GM18873 (cell line): ENCODE measurements around the gene MAP2K3.

ENCODE experiments used
- ATAC-seq: cut with Tn5 transposase; IDR thresholded peaks from one replicate; pipeline ENCODE4 v1.9.1; 2021; ENCODE audit warnings: mild to moderate bottlenecking, moderate library complexity, moderate number of reproducible peaks; ENCODE audit not compliant: unreplicated experiment, low FRiP score

The MAP2K3 gene

GRCh38 chr17:21252796-21253645 is 31.5 kb upstream of the MAP2K3 start, which contains the start of gene NATD1:
NATD1 (minus strand) TSS chr17:21253410; CDS start chr17:21253264, 146 bp downstream.
- ATAC-seq: no peak

DNA sequence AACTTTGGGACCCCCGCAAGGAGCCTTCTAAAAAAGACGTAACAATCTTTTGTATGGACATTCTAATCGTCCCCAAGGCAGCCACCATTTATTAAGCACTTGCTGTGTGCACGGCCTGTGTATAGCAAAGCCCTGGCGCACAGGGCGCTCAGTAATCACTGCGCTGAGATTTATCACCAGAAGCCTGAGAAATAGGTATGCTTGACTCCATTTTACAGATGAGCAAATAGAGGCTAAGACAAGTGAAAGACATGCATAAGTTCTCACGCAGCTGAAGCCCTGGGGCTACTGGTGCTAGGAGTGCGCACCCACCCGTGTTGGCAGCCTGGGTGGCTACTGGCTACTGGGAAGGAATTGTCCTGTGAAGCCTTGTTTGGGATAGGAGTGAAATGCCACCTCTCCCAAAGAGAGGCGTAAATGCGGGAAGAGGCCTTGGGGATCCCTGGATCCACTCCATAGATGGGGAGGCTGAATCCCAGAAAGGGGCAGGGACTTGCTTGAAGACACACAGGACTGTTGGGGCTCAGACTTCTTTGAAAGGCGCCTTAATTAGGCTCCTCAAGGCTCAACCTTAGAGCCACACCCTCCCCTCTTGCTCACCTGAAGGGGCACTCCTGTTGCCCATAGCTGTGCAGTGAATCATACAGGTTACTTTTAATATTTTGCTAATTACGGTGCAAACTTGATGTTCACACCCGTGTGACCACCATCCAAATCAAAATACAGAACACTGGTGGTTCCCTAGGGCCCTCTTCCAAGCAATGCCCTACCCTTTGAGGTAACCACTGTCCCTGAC is 30.7 kb upstream of the MAP2K3 start:
- ATAC-seq: no peak

GRCh38 chr17:21258593-21258992 is 25.9 kb upstream of the MAP2K3 start:
- no peak for ATAC-seq

GRCh38 chr17:21262259-21262993 is 22.1 kb upstream of the MAP2K3 start:
- ATAC-seq: no peak

DNA sequence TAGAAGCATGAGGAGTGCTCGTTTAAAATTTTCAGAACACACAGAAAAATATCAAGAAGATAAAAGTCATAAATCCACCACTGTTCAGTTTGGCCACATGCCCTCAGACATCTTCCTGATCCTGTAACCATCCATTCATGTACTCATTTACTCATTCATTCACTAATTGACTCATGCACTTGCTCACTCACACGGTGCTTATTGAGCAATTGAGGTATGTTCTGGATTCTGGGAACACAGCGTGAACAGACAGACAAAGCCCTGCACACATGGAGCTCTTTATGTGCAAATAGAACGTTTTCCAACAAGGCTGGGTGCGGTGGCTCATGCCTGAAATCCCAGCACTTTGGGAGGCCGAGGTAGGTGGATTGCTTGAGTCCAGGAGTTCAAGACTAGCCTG is 21.1 kb upstream of the MAP2K3 start:
- no peak for ATAC-seq

- no peak for ATAC-seq
Measured at GRCh38 chr17:21268596-21269188, 15.8 kb upstream of the MAP2K3 start.

- no peak for ATAC-seq
Measured at GRCh38 chr17:21269394-21269793, 15.1 kb upstream of the MAP2K3 start.

DNA sequence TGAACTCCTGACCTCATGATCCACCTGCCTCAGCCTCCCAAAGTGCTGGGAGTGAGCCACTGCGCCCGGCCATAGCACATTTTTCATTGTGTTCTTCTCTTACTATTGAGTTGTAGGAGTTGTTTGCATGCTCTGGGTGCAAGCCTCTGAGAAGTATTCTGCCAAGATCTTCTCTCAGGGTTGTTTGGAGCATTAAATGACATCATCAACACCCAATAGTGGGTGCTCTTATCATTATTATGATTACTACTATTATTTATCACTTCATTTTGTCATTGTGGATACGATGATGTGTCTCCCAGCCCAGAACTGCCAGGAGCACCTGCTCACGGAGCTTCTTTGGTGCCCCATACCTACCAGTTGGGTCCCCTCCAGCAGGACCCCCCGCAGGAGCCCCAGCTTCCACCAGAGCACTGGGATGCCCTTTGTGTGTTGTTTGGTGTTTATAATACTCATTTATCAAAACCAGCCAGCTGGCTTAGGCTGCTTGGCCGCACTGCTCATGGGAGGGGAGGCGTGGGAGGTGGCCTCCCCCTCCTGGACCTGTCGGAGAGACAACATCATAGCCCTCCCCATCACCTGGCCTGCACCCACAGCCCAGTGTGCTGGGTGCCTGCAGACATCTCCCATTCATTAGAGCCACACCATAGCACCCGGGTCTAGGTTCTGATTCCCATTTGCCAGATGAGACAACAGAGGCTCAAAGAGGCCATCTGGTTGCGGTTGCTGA is 12.9 kb upstream of the MAP2K3 start:
- ATAC-seq: no peak

- ATAC-seq: no peak
Measured at GRCh38 chr17:21272250-21272649, 12.3 kb upstream of the MAP2K3 start.

- no peak for ATAC-seq
Measured at GRCh38 chr17:21272881-21273792, 11.4 kb upstream of the MAP2K3 start.

GRCh38 chr17:21275047-21275578 is 9.4 kb upstream of the MAP2K3 start:
- no peak for ATAC-seq

- peak; percentile 75 for ATAC-seq
Measured at GRCh38 chr17:21275579-21276263, 8.8 kb upstream of the MAP2K3 start.

- no peak for ATAC-seq
Measured at GRCh38 chr17:21276264-21276588, 8.3 kb upstream of the MAP2K3 start.

DNA sequence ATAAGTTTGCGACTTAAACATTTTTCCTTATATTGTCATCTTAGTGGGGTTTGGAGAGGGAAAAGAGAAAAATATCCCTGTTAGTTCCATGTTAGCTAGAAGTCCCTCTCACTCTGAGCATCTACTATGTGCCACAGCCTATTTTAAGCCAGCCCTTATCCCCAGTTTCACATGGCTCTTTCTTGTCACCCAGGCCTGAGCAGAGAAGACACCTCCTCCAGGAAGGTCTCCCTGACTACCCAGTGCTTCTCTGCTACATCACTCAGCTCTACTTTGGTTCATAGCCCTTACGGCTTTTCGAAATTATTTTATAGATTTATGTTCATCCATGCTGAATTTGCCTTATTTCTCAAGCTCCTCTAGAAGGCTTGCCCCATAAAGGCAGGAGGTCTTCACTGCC is 7.2 kb upstream of the MAP2K3 start:
- no peak for ATAC-seq

- ATAC-seq: no peak
Measured at GRCh38 chr17:21278450-21279197, 5.9 kb upstream of the MAP2K3 start.

DNA sequence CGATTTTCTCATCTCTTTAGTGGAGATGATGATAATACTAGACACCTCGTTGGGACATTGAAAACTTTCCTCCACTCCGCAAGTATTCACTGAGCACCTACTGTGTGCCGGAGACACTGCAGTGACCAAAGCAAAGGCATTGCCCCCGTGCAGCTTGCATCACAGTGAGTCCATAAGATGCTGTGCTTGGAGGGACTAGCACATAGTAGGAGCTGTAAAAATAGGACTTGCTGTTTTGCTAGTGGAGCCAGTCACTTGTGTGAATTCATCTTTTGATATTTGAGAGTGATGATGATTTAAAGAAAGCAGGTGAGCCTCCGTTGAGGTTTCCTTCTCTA is 5.3 kb upstream of the MAP2K3 start:
- ATAC-seq: no peak

DNA sequence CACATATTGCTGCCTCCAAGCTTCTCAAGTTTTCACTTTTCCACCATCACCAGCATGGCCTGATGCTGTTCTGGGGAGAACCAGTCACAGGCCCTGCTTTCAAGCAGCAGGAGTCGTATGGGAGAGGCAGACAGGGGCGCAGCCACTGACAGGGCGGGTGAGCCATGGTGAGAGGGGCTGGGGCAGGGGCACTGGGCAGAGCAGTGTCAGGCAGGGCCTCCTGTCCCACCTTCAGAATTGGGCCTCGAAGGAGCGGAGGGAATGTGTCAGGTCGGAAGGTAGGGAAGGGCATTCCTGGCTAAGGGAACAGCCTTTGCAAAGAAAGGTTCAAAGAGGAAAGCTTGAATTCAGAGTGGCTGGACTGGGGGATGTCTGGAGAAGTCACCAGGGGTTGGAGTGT is 4.9 kb upstream of the MAP2K3 start:
- no peak for ATAC-seq

DNA sequence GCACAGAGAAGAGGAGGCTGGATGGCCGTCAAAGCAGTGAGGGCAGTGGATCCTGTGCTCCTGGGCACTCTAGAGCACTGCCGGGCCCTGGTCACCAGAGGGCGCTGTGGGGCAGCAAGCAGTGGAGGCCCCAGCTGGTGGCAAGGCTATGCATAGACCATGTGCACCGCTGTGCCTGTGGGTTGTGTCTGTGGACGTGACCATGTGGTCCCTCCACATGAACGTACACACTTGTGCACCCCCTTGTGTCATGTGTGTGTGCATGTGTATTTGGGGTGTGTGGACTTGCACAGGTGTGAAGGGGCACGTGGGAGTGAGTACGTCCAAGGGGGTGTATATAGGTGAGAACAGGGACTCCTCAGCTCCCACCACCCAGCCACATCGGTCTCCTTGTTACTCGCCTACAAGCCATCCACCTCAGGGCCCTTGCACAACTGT is 4.4 kb upstream of the MAP2K3 start:
- ATAC-seq: peak; percentile 29
